GM08714 (cell line): Measurements from ENCODE around the gene GCNT1.
A peak's percentile ranks its signal among the peaks of the same experiment; 100 is the strongest.

Experiments
- H3K4me3 ChIP-seq: fragments of 200-500 bp; sonication (Bioruptor generic); 2 replicates; pipeline ENCODE4 v1.5.1; 2014; ENCODE audit warnings: mild to moderate bottlenecking, low read length, inconsistent platforms
- ZNF274 ChIP-seq: IDR thresholded peaks from 2 replicates; pipeline ENCODE4 v1.6.1; 2012; ENCODE audit warnings: mild to moderate bottlenecking, low read depth, low read length

The GCNT1 gene

GRCh38 chr9:76458903-76459693, at the start of gene GCNT1:
GCNT1 (plus strand) TSS chr9:76459182; CDS start chr9:76502382, 43,200 bp downstream.
- H3K4me3 ChIP-seq = peak within 1 kb of the TSS; percentile 71
- no peak for TF ChIP-seq ZNF274

GRCh38 chr9:76412638-76413037, 46.3 kb upstream of the GCNT1 start:
- no peak overlapping the region for H3K4me3 ChIP-seq
- TF ChIP-seq ZNF274 = no peak

GRCh38 chr9:76413658-76414057, 45.3 kb upstream of the GCNT1 start:
- no peak for TF ChIP-seq ZNF274
- H3K4me3 ChIP-seq = no peak overlapping the region

DNA sequence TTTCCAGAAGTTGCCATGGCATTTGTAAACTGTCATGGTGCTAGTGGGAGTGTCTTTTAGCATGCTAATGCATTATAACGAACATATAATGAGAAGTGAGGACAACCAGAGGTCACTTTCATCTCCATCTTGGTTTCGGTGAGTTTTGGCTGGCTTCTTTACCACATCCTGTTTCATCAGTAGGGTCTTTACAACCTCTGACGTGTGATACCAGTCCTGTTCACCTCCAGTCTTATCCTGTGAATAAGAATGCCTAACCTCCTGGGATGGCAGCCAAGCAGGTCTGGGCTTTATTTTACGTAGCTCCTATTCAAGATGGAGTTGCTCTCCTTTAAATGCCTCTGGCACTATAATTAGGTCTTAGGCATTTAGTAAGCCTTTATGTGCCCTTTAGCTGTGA, 44.3 kb upstream of the GCNT1 start:
- TF ChIP-seq ZNF274 = no peak
- H3K4me3 ChIP-seq = no peak overlapping the region

GRCh38 chr9:76415154-76415553, 43.8 kb upstream of the GCNT1 start:
- no peak overlapping the region for H3K4me3 ChIP-seq
- no peak for TF ChIP-seq ZNF274

DNA sequence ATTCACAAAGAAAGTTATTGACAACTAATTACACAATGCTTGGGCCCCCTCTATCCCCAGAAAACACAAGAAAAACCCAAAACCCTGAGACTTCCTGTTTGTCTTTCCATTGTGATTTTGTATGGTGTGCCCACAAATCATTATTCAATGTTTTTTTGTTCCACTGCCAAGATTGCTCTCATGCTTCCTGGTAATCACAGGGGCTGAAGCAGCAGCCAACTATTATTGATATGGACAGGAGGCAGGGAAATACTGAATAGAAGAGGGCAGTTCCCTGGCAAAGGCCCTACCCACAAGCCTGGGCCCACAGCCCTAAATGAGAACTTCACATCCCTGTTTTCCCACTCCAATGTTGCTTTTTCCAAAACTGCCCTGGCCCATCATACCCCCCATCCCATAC, 43.3 kb upstream of the GCNT1 start:
- H3K4me3 ChIP-seq = no peak overlapping the region
- TF ChIP-seq ZNF274 = no peak

DNA sequence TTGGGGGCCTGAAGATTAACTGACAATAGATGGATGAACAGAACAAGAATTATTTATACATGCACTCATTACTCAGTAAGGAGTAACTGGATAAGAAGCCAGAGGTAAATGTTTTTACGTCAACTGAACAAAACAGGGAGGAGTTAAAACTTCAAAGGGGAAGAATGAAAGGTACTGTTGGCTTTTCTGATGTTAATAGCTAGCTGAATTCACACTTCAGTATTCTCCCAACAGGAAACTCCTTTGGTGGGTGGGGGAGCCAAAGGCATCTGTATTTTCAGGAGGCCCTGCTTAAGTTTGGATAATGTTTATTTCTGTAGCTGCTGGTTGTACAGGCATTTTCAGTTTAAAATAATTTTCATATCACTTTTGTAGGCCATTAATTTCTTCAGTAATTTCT, 41.6 kb upstream of the GCNT1 start:
- no peak overlapping the region for H3K4me3 ChIP-seq
- TF ChIP-seq ZNF274 = no peak

DNA sequence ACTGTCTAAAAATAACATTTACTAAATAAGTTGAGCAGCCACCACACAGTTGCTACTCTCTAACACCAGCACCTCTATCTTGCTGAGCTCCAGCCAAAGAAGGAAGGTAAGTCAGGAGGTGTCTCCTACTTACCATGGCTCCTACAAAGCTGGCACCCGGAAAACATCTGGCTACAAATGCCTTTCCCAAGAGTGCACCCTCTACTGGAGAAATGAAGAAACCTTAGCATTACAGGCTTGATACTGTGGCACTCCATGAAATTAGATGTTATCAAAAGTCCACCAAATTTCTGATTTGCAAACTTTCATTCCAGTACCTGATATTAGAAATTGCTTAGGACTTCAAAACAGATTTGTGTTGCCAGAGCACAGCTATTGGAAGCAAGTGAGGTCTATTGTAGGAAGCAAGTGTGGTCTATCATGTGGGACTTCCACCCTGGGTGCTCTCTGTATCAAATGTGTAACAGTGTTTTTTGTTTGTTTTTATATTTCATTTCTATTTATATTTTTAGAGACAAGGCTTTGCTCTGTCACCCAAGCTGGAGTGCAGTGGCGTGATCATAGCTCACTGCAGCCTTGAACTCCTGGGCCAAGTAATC, 39.1 kb upstream of the GCNT1 start:
- no peak for TF ChIP-seq ZNF274
- no peak overlapping the region for H3K4me3 ChIP-seq

DNA sequence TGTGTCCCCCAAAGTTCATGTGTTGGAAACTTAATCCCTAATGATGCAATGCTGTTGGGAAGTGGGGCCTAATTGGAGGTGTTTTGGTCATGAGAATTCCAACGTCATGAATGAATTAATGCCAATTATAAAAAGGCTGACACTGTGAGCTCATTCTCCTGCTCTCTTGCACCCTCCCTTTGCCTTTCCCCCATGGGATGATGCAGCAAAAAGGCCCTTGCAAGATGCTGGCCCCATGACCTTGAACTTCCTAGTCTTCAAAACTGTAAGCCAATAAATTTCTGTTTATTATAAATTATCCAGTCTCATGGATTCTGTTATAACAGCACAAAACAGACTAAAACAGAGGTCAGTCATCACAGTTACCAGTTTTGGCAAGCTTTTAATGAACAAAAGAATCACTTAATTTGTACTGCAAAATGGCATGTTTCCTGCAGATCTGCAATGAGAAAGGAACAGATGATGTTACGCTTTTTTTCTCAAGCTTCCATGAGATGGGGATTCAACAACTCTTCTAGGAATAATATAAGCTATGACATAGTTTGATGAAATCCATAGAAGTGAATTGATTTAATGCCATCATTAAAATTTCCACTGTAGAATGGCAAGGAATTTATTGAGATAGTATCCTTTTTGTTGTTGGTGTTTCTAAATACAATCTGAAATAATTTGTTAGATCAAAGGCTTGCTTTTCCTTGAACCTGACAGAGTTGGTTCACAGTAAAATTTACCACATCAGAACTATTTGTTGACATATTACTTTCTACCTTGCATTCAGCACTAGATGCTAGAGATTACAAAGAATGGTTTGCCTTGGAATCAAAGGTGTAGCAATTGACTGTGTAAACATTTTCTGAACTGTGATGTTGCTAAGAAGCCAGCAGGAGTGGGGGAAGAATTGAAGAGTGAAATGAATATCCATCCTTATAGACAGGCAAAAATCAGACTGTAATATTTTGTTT, 35.5 kb upstream of the GCNT1 start:
- H3K4me3 ChIP-seq = no peak overlapping the region
- no peak for TF ChIP-seq ZNF274

DNA sequence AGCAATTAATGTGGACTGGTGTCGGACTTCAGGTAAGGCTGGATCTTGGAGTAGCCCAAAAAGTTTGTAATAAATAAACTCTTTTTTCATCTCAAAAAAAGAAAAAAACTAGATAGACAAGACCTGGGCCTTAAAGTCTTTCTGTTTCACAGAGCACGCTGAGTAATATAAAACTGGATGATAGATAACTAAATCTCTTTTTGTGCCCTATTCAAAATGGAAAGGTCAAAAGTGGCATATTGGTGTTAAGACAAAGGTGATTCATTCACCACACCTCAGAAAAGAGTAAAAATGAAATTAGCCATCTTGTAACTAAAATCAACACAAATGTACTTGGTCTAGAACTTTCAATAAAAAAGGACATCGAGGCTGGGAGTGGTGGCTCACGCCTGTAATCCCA, 34.5 kb upstream of the GCNT1 start:
- H3K4me3 ChIP-seq = no peak overlapping the region
- TF ChIP-seq ZNF274 = no peak

GRCh38 chr9:76425677-76426453, 33.1 kb upstream of the GCNT1 start:
- TF ChIP-seq ZNF274 = no peak
- no peak overlapping the region for H3K4me3 ChIP-seq

DNA sequence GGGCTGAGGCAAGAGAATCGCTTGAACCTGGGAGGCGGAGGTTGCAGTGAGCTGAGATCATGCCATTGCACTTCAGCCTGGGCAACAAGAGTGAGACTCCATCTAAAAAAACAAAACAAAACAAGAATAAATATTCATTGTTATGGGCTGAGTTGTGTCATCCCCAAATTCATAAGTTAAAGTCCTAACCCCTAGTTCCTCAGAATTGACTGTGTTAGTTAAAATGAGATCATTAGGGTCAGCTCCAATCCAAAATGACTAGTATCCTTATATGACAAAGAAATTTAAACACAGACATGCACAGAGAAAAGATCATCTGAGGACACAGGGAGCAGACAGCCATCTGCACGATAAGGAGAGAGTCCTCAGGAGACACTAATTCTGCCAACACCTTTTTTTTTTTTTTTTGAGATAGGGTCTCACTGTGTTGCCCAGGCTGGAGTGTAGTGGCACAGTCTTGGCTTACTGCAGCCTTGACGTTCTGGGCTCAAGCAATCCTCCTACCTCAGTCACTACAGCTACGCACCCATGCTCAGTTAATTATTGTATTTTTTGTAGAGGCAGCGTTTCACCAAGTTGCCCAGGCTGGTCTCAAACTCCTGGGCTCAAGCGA, 32.1 kb upstream of the GCNT1 start:
- TF ChIP-seq ZNF274 = no peak
- no peak overlapping the region for H3K4me3 ChIP-seq

GRCh38 chr9:76431601-76432000, 27.4 kb upstream of the GCNT1 start:
- H3K4me3 ChIP-seq = no peak overlapping the region
- TF ChIP-seq ZNF274 = no peak
